Left ventricle myocardium superior (tissue), 1 donor: ENCODE results near the gene SLC25A38. TPM values are rescaled to one million over a fixed set of nuclear protein-coding genes. Genes with fewer than 3 reads are reported as not detected.
"Not testable (repeated sequence)": the region's sequence is repeated elsewhere in the genome, so short reads cannot be mapped to it uniquely, and the experiment has no call there.

Source experiments
- ATAC-seq: fragments of 200-7000 bp; cut with Tn5 transposase; one replicate; pipeline ENCODE4 v1.9.1; 2020; ENCODE audit warnings: mild to moderate bottlenecking, moderate library complexity
- DNase-seq: peaks from one replicate; pipeline ENCODE4 v3.0.0-alpha.2; 2020
- intact Hi-C: fragments of 100-400 bp; cut with micrococcal nuclease; formaldehyde crosslinking; loops from one replicate; pipeline ENCODE4 v1.11.0; 2022
- total RNA-seq: library from RNA; stranded (reverse); fragmentation: NEBNext Ultra II Directional; extraction: Animal tissue kit (Norgen Biotek cat#: 25700); gene quantifications from one replicate; pipeline ENCODE4 v1.2.1, GENCODE V29; 2021
- donor health status: DM: no; HTN: yes; CAD: no; lungs with severe emphysema.

Gene SLC25A38
- total RNA-seq, 1 donor from 2014 or later = 15.4 TPM

DNA sequence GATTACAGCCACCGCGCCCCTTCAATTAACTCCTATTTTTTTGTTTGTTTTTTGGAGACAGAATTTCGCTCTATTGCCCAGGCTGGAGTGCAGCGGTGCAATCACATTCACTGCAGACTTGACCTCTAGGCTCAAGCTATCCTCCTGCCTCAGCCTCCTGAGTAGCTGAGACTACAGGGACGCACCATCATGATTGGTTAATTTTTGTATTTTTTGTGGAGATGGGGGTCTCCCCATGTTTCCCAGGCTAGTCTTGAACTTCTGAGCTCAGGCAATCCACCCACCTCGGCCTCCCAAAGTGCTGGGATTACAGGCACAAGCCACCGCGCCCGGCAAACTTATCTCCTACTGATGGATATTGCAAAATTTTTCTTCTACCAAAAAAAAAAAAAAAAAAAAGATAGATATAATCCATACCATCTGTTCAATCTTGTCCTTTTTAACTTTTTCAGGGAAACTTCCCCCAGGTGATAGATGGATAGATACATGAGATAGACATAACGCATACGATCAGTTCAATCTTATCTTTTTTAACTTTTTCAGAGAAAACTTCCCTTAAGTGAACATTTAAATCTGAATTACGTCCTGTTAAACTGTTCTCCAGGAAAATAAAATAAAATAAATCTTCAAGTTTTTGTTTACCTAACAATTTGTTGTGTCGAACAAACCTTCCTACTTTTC, 22.7 kb downstream of the SLC25A38 start:
- no peak for DNase-seq
- ATAC-seq = no peak
- intact Hi-C loops = no loop called here

DNA sequence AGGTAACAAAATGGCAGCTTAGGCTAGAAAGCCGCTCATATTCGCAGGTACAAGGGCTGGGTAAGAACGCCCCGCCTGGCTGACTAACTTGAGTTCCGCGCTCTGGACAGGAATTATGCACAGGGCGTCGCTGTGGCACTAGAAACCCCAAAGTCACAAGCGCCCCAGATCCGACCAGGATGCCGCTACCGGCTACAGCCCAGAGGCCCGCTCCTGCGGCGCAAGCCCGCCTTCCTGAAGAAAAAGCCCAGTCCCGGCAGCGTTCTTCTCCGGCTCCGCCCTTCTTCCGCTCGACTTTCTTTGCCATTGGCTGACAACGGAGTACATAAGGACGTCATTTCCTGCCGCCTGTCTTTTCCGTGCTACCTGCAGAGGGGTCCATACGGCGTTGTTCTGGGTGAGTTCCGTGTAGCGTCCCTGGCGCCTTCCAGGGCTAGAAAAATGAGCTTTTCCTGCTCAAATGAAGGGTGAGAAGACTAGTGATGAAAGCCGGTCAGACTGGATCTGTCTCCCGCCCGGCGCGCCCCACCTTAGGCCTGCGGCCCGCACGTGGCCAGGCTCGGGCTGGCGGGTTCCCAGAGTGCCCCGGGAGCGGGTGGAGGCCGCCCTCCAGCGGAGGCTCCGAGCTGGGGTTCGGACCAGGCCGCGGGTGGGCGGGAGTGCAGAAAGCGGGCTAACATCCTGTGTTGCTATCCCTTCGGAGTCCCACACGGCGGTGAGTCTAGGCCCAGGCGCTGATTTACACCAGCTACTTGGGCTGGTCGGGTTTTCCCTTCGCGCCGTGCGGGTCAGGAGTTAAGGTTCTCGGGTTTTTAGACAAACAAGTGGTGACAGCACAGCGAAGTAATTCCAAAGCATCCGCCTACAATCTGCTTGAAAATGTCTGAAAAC, 23.4 kb downstream of the SLC25A38 start, which contains the start of gene RPSA:
TSS of gene RPSA (plus strand) at position 353 of the 891 bp plus-strand sequence. CDS start 934 bp downstream, outside the sequence.
- DNase-seq = peak; percentile 94
- intact Hi-C loops = no loop called here
- peak; percentile 98 for ATAC-seq

DNA sequence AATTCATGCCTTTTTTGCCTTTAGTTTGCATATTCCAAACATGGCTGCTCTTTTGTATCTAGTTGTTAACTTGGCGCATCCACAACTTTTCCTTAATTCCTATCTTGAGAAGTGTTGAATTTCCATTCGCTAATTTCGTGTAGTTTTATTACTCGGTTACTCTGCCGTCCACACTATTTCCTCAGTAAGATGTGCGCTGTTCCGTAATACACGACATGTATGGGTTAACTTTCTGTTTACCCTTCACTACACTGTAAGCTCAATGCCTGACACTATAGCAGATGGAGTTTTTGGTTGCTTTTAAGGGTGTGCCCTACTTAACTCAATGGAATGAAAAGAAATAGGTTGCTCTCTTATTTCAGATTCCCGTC, 24.1 kb downstream of the SLC25A38 start:
- intact Hi-C loops = no loop called here
- DNase-seq (no peak), ATAC-seq (no peak)

DNA sequence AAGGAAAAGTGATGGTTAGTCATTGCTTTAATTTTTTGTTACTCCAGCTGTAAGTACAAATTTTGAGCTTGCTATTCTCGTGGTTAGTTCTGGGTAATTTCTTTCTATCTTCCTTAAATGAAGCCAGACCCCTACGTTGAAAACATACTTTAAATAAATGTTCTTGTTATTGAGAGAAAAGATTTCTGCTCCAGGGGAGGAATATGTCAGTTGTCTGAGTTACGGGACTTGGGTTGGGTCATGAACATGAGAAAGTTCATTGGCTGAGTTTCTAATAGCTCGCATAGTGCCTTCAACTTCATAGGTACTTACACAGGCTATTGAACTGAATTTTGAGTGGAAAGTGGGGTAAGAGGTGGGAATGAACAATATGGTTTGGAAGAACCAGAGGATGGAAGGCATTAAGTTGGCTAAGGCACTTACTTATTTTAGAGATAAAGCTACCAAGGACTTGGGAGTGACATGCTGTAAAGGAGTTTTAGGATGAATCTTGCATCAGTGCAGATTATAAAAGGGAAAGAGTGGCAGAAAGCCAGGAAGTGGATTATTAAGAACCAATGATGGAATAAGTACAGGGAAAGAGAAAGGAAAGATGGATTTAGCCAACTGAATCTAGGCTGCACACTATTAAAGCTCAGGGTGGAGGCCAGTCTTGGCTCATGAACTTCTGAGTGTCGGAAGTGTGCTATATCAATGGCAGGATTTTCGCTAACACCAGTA, 24.8 kb downstream of the SLC25A38 start:
- ATAC-seq (no peak), DNase-seq (no peak)
- intact Hi-C loops = no loop called here

DNA sequence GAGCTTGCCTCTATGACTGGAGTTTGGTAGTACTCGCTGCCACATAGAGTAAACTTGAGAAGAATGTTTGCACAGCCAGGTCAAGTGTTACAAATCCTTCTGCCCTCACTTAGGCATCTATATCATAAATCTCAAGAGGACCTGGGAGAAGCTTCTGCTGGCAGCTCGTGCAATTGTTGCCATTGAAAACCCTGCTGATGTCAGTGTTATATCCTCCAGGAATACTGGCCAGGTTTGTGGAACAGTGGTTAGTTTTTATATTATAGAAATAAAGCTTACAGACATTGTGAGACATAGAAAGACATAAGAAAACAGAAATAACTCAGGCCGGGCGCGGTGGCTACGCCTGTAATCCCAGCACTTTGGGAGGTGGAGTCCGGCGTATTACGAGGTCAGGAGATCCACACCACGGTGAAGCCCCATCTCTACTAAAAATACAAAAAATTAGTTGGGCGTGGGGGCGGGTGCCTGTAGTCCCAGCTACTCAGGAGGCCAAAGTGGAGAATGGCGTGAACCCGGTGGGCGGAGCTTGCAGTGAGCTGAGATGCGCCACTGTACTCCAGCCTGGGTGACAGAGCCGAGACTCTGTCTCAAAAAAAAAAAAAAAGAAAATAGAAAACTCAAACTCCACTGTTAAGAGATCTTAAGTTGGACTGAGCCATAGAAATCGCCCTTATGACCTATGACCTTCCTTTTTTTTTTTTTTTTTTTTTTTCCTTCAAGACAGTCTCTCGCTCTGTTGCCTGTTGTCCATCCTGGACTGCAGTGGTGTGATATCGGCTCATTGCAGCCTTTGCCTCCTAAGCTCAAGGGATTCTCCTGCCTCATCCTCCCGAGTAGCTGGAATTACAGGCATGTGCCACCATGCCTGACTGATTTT, 25.6 kb downstream of the SLC25A38 start:
- intact Hi-C loops = no loop called here
- ATAC-seq = no peak
- no peak for DNase-seq

DNA sequence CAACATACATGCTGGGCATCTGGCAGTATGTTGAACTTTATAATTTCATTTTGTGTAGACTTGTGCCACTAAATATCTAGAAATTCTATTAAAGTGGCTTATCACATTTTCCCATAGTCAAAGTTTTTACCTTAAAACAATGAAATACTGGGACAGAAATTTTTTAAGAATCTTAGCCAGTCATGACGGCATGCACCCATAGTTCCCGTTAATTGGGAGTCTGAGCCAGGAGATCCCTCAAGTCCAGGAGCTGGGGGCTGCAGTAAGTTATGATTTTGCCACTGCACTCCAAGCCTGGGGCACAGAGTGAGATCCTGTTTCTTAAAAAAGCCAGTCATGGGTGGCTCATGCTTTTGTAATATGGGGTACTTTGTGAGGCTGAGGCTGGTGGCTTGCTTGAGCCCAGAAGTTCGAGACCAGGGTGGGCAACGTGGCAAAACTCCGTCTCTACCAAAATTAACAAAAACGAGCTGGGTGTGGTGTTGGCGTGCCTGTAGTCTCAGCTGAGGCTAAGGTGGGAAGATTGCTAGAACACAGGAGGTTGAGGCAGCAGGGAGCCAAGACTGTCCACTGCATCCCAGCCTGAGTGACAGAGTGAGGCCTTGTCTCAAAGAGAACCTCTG, 26.5 kb downstream of the SLC25A38 start:
- intact Hi-C loops = no loop called here
- ATAC-seq (no peak), DNase-seq (no peak)

DNA sequence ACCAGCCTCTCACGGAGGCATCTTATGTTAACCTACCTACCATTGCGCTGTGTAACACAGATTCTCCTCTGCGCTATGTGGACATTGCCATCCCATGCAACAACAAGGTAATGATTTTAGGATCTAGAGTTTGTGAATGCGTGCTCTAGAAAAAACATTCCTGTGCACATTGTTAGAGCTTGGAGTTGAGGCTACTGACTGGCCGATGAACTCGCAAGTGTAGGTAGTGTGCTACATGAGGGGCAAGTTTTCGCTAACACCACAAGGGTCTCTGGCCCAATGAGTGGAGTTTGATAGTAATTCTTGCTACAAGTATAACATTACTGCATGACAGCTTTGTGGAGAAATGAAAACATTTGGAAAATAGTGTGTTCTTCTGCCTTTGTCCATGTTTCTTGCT, 27.7 kb downstream of the SLC25A38 start:
- intact Hi-C loops = no loop called here
- ATAC-seq = no peak

DNA sequence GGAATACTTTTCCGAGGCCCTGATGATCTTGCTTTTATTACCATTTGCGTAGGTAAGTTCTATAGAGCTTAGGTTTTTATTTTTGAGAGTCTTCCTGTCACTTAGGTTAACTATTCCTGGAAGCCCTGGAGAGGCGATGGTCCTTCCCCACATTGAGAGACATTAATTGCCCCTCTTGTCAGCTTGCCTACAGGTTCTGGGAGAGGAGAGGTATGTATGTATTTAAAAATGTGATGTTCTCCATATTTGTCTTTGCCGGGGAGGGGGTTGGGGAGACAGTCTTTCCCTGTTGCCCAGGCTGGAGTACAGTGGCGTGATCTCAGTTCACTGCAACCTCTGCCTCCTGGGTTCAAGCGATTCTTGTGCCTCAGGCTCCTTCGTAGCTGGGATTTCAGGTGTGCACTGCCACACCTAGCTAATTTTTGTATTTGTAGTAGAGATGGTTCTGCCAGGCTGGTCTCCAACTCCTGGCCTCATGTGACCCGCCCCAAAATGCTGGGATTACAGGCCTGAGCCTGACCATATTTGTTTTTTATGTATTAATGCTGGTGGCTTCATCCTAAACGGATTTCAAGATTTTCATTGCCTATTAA, 29.6 kb downstream of the SLC25A38 start:
- intact Hi-C loops = no loop called here
- ATAC-seq = no peak
- no peak for DNase-seq

More for the DNA sequence above, 27.7 kb downstream of the SLC25A38 start:
- DNase-seq = no peak

DNA sequence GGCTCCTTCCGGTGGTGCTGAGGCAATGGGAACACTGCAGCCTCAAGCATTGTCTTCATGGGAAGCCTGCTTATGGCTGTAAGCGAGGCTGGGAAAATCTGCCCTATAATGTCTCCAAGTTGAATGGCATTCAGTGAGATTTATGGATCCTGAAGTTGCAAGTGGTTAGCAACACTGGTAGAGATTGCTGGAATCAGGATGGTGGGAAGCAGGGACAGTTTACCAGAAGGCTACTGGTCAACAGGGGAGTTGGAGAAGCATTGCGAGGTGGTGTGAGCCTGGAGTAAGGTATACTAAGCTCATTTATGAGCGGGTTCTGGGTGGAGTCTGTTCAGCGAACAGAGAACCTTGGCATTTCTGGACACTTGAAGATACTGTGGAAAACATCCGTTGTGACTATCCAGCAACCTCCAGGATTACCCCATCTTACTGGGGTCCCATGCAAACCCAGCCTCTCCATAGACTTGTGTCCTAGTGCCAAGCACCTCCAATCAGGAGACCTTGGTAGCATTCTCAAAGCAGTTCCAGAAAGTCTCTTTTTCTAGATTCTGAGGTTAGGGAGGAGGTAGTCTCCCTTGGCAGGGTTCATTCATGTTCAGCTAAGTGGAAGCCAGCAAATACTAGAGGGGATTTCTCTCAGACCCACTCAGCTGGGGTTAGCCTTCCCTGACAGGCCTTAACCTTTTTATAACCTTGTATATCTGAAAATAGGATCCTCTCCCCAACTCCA, 30.7 kb downstream of the SLC25A38 start:
- DNase-seq (no peak), ATAC-seq (peak; percentile 5)
- intact Hi-C loops = no loop called here

DNA sequence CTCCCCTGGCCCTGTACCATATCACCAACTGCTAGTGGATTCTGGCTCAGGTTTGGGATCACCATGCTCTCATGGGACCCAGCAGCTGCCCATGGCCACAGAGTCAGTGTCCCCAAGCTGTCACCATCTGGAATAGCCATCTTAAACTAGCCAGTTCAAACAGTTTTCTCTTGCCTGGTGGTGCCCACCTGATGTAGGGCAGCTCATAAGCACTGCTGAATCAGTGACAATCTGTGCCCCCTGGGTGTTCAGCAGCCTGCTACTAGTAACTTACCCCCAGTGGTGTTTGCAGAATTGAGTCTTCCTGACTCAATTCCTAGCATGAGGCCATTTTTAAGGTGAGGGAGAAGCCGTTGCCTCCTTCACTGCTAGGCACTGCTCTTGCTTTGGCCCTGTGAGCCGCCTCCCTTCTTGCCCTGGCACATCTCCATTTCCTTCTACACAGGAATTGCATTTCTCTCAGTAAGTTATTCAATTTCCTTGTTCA, 31.3 kb downstream of the SLC25A38 start:
- peak; percentile 38 for DNase-seq
- intact Hi-C loops = no loop called here
- peak; percentile 76 for ATAC-seq

DNA sequence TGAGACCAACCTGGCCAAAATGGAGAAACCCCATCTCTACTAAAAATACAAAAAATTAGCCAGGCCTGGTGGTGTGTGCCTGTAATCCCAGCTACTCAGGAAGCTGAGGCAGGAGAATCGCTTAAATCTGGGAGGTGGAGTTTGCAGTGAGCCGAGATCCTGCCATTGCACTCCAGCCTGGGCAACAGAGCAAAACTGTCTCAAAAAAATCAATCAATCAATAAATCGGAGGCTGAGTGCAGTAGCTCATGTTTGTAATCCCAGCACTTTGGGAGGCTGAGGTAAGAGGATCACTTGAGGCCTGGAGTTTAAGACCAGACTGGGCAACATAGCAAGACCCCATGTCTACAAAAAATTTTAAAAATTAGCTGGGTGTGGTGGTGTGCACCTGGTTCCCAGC, 32.1 kb downstream of the SLC25A38 start:
- ATAC-seq, DNase-seq, intact Hi-C loops: not testable (repeated sequence)

DNA sequence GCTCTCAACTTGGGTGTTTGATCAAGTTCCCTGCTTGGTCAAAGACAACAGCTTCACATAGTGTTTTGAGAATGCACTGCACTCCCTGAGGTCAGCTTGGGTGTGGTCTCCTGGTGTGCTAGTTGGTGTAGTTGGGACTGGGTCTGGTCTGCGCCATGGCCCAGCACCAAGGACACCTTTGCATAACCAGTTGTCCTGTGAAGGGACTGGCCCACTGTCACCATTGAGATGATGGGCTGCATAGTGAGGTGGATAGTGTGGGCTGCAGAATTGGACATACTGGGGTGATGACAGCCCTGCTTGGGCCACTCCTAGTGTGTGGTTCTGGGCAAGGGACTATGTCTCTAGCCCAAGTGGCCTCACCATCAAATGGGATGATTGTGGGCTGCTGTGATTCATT, 32.8 kb downstream of the SLC25A38 start:
- intact Hi-C loops = no loop called here
- ATAC-seq = no peak
- no peak for DNase-seq

DNA sequence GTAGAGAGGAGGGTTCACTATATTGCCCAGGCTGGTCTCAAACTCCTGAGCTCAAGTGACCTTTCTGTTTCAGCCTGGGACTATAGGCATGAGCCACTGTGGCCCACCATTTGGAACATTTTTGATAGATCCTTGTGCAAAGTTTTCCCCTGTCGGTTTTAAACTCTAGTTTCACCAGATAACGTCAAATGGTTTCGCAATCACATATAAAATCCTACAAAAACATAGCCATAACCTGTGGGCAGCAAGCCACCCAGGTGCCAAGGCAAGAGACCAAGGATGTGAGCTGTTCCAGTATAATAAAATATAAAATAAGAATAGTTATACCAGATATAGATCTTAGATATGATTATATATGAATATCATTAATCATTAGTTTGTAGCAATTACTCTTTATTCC, 33.8 kb downstream of the SLC25A38 start:
- DNase-seq, intact Hi-C loops, ATAC-seq: not testable (repeated sequence)

DNA sequence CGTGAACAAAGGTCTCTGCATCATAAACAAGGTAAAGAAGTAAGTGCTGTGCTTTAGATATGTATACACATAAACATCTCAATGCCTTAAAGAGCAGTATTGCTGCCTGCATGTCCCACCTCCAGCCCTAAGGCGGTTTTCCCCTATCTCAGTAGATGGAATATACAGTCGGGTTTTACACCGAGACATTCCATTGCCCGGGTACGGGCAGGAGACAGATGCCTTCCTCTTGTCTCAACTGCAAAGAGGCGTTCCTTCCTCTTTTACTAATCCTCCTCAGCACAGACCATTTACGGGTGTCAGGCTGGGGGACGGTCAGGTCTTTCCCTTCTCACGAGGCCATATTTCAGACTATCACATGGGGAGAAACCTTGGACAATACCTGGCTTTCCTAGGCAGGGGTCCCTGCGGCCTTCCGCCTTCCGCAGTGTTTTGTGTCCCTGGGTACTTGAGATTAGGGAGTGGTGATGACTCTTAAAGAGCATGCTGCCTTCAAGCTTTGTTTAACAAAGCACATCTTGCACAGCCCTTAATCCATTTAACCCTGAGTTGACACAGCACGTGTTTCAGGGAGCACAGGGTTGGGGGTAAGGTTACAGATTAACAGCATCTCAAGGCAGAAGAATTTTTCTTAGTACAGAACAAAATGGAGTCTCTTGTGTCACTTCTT, 35.5 kb downstream of the SLC25A38 start:
- ATAC-seq, intact Hi-C loops, DNase-seq: not testable (repeated sequence)

DNA sequence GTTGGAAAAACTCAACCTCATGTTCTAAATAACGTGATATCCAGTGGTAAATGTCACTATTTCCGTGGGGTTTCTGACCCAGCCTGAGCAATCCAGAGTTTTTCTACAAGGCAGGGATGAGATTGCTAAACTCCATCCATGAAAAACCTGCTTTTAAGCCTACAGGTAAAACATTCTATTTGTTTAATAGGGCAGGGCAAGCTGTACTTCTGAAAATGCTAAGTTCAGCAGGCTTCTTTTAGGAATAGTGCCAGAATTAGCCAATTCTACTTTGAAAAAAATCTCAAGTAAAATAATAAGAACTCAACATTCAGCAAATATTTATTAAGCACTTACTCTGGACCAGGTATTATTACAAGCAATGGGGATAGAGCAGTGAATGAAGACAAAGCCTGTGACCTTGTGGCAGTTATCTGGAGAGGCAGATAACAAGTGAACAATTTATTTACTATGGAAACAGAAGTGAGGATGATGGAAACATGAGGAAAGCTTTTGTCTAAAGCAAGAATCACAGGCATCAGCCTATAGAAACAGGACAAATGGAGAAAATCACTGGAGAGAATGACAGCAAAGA, 36.7 kb downstream of the SLC25A38 start:
- DNase-seq = no peak
- intact Hi-C loops = no loop called here
- no peak for ATAC-seq

DNA sequence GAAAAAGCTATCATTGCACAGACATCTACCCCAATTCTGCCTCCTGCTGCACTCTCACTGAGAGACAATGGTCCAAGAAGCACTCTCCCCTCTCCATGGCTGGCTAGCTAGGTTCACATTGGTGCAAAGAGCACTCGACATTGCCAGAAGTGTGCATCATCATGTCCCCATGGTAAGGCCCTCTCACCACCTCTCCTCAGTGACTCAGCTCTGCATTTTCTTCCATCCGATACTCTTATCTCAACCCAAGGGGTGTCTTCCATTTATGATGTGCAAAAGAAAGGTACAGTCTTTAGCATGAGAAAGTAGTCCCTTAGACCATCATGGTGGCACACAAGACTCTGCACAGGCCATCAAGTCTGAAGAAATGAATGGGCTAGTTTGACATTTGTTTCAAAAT, 37.4 kb downstream of the SLC25A38 start:
- intact Hi-C loops = no loop called here
- ATAC-seq (no peak), DNase-seq (no peak)
